ENCODE results near the gene WDR59.
"Not testable (repeated sequence)": the region's sequence is repeated elsewhere in the genome, so short reads cannot be mapped to it uniquely, and the experiment has no call there.

The WDR59 gene

DNA sequence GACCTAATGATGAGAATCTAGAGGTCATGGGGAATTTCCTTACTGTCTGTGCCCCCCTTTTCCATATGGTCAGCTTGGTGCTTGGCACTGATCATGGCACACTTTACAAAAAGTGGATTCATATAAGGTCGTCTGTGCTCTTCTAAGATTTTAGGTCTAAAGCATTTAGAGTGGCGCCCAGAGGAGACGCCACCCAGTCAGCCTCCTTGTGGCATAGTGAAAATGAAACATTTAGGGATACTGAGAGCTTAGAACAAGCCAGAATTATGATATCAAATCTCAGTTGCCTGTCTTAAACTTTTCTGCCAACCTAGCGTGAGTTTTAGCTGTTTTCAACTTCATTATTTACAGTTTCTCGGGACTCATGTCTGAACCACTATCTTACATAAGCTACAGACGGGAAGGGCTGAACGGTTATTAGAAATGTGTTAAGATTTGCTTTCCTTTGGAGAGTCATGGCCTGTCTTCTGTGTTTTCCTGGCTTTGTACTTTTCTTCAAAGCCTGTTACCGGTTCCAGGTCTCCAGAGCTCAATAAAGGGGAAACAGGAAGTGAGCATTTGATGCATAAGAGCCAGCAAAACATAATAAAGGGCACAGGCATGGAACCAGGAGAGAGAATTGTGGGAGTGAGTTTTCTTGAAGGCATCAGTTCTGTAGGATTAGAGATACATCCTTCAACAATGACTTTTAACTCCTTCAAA lies 27.6 kb upstream of the WDR59 start:
- DNase-seq = no peak

- DNase-seq = peak; percentile 81
These were observed 26.8 kb upstream of the WDR59 start for GRCh38 chr16:75011634-75012307.

GRCh38 chr16:75010427-75010826 lies 25.5 kb upstream of the WDR59 start:
- no peak for DNase-seq

DNA sequence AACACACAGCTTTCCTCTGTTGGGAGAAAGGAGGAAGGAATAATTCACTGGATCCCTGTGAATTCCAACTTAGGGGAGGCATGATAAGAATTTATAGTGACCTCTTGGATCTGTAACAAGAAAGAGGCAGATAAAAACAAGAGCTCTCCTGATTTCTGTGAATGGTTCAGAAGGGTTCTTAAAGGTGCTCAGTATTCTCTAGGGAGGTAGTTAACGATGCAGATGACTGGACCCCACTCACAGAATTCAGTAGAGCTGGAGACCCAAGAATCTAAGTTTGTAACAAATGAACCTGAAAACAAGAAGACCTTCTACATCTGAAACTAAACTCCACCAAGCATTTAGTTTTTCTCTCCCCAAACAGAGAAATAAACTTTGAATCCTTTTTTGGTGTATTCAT lies 22.5 kb upstream of the WDR59 start:
- DNase-seq = no peak

DNA sequence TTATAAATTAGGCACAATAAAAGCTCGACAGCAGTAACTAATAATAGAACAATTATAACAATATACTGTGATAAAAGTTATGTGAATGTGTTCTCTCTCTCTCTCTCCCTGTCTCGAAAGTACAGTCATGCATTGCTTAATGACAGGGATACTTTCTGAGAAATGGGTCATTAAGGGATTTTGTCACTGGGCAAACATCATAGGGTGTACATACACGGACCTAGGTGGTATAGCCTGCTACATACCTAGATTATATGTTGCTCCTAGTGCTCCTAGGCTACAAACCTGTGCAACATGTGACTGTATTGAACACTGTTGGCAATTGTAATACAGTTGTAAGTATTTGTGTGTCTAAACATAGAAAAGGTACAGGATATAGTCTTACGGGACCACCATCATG lies 20.8 kb upstream of the WDR59 start:
- no peak for DNase-seq

GRCh38 chr16:75004460-75004859 lies 19.5 kb upstream of the WDR59 start:
- no peak for DNase-seq

GRCh38 chr16:75003931-75004330 lies 19.0 kb upstream of the WDR59 start:
- DNase-seq = no peak

GRCh38 chr16:75002474-75002873 lies 17.6 kb upstream of the WDR59 start:
- no peak for DNase-seq

GRCh38 chr16:75000481-75001081 lies 15.7 kb upstream of the WDR59 start:
- no peak for DNase-seq

- peak; percentile 87 for DNase-seq
These were observed 14.9 kb upstream of the WDR59 start for GRCh38 chr16:74999609-75000480.

GRCh38 chr16:74999219-74999608 lies 14.3 kb upstream of the WDR59 start:
- DNase-seq = peak; percentile 80

- peak; percentile 93 for DNase-seq
These were observed 13.7 kb upstream of the WDR59 start, which contains the start of gene ZNRF1 for GRCh38 chr16:74998481-74999218. TSS of gene ZNRF1 (plus strand) at chr16:74999024. CDS start at chr16:74999672, 648 bp downstream.

GRCh38 chr16:74997042-74997491 lies 12.1 kb upstream of the WDR59 start:
- DNase-seq = no peak

GRCh38 chr16:74995986-74996385 lies 11.1 kb upstream of the WDR59 start:
- no peak for DNase-seq

DNA sequence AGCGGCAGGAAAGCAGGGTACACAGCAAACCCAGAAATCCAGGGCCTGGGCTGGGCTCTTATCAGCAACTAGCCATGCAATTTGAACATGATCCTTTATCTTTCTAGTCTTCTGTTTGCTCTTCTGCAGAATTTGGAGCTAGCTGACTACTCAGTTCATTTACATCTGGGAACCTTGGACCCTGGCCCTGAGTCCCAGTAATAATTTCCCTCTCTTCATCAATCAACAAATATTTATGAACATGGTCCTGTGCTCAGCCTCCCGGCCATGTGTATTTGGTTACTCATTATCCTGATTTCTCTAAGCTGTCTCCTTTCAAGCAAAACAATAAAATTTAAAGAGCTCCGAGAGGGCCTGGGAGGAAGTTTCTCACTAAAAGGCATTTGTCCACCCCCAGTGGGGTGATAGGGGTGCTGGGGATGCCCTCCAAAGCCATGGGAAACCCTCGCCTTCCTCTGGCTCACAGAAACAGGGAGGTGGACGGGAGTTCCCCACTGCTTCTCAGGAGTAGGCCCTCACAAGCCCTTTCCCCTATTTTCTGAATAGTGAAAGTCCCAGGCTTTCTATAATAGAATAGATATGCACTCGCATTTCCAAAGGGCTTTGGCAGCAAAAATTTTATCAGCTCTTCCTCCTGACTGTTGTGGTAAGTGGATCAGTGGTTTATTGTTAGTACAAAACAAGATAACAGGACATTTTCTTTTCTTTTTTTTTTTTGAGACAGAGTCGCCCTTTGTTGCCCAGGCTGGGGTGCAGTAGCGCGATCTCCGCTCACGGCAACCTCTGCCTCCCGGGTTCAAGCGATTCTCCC lies 6.9 kb upstream of the WDR59 start:
- no peak for DNase-seq

DNA sequence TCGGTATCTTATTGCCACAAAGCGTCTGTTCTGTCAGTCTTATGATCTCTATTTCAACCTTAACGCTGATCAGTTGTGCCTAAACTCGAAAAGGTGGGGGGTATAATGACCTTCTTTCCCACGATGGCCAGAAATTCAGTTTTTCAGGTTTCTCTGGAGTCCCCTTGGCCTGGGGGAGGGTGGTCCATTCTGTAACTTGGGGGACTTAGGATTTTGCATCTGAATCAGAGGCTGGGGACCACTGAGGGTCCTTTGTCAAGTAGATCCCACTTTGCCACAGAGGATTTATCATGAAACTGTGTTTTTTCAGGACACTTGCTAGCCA lies 6.3 kb upstream of the WDR59 start:
- no peak for DNase-seq

- DNase-seq = no peak
These were observed 5.9 kb upstream of the WDR59 start for GRCh38 chr16:74990832-74991231.

DNA sequence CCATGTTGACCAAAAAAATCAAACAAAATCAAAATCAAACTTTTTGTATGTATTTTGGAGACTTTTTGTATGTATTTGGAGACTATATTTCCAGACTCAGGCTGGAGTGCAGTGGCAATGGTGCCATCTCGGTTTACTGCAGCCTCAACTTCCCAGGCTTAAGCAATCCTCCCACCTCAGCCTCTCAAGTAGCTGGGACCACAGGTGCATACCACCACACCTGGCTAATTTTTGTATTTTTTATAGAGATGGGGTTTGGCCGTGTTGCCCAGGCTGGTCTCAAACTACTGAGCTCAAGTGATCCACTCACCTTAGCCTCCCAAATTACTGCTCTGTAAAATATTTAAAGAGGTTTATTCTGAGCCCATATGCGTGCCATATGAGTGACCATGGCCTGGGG lies 4.9 kb upstream of the WDR59 start:
- DNase-seq = not testable (repeated sequence)

GRCh38 chr16:74987027-74987681 lies 2.2 kb upstream of the WDR59 start:
- DNase-seq = no peak

- DNase-seq = no peak
These were observed 762 bp downstream of the WDR59 start for GRCh38 chr16:74984194-74984528.

GRCh38 chr16:74982256-74982655 lies 2.7 kb downstream of the WDR59 start:
- DNase-seq = no peak
